Vagina (tissue), 2 donors: ENCODE results near the gene BUB1. TPM values are rescaled to one million over a fixed set of nuclear protein-coding genes. Genes with fewer than 3 reads are reported as not detected.
"Not testable (repeated sequence)": the region's sequence is repeated elsewhere in the genome, so short reads cannot be mapped to it uniquely, and the experiment has no call there.

ENCODE experiments used
- DNase-seq, 2 donors: peaks; one replicate each; pipeline ENCODE4 v3.0.0-alpha.2; 2017; ENCODE audit errors: extremely low spot score in 2 of 2
- H3K27ac ChIP-seq: fragments of 200-600 bp; sonication (generic); one replicate; pipeline ENCODE4 v1.5.1; 2019
- H3K27me3 ChIP-seq: fragments of 200-600 bp; sonication (generic); one replicate; pipeline ENCODE4 v1.5.1; 2019
- H3K36me3 ChIP-seq, 2 donors: fragments of 200-600 bp; sonication (generic); one replicate each; pipeline ENCODE4 v1.5.1; 2017 to 2019
- H3K4me1 ChIP-seq: fragments of 200-600 bp; sonication (generic); one replicate; pipeline ENCODE4 v1.5.1; 2019
- H3K4me3 ChIP-seq, 2 donors: fragments of 200-600 bp; sonication (generic); 1 replicate in 1 of 2; 2 replicates in 1 of 2; pipeline ENCODE4 v1.5.1; 2016 to 2019
- H3K9me3 ChIP-seq: fragments of 200-600 bp; sonication (generic); one replicate; pipeline ENCODE4 v1.5.1; 2019
- POLR2A ChIP-seq, 2 donors: fragments of 450-650 bp; IDR thresholded peaks; one replicate each; pipeline ENCODE4 v1.6.1; 2017; ENCODE audit warnings: antibody characterized with exemption in 2 of 2, mild to moderate bottlenecking in 2 of 2, moderate library complexity in 2 of 2
- POLR2AphosphoS5 ChIP-seq, 2 donors: sonication (generic); formaldehyde crosslinking; IDR thresholded peaks; one replicate each; pipeline ENCODE4 v1.9.0; 2017; ENCODE audit warnings: antibody characterized with exemption in 2 of 2, mild to moderate bottlenecking in 2 of 2, low read depth in 1 of 2; ENCODE audit not compliant: insufficient read depth in 1 of 2
- intact Hi-C: fragments of 100-400 bp; cut with DNase I; formaldehyde crosslinking; loops from one replicate; pipeline ENCODE4 v1.15.1; 2023
- total RNA-seq: library from RNA; depleted of rRNA; stranded (reverse); fragments of >200 nt; gene quantifications from one replicate; pipeline ENCODE4 v1.2.3, GENCODE V29; 2016
- TF ChIP-seq, protein P1 (sequence below), 3 experiments: fragments of 450-650 bp in 2 of 3; fragments of 200-600 bp in 1 of 3; sonication (generic) in 1 of 3; IDR thresholded peaks; one replicate each; pipeline ENCODE4 v1.5.1; 2017 to 2019; ENCODE audit warnings: antibody characterized with exemption in 3 of 3, mild to moderate bottlenecking in 2 of 3, moderate library complexity in 2 of 3

Gene BUB1
- total RNA-seq, 1 donor from 2014 or later: 5.4 TPM

DNA sequence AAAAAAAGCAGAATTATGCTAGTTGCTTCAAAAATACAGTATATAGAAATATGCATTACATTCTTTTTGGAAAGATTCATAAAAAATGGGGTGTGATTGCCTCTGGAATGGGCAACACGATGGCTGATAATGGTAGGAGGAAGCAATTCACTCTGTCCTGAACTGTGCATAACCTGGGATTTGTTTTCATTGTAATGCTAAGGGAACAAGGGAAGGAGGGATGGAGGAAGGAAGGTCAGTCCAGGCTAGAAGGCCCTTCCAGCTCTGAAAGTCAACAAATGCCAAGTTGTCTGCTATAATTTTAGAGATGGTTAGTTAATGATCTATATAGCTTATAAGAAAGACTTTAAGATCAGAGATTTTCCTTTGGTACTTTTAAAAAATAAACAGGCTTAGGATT, 40.8 kb downstream of the BUB1 start:
- no peak overlapping the region for H3K27ac ChIP-seq
- no peak for DNase-seq
- no peak overlapping the region for H3K4me3 ChIP-seq
- H3K9me3 ChIP-seq: no peaks in the 10 kb centered on the region
- TF ChIP-seq, protein P1, sequence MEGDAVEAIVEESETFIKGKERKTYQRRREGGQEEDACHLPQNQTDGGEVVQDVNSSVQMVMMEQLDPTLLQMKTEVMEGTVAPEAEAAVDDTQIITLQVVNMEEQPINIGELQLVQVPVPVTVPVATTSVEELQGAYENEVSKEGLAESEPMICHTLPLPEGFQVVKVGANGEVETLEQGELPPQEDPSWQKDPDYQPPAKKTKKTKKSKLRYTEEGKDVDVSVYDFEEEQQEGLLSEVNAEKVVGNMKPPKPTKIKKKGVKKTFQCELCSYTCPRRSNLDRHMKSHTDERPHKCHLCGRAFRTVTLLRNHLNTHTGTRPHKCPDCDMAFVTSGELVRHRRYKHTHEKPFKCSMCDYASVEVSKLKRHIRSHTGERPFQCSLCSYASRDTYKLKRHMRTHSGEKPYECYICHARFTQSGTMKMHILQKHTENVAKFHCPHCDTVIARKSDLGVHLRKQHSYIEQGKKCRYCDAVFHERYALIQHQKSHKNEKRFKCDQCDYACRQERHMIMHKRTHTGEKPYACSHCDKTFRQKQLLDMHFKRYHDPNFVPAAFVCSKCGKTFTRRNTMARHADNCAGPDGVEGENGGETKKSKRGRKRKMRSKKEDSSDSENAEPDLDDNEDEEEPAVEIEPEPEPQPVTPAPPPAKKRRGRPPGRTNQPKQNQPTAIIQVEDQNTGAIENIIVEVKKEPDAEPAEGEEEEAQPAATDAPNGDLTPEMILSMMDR (IDR thresholded peaks at IDR 0.05): no peak
- TF ChIP-seq POLR2AphosphoS5 (IDR thresholded peaks at IDR 0.05; ENCODE audit: insufficient read depth in 1 of 2, low read depth in 1 of 2): no peak
- TF ChIP-seq POLR2A (IDR thresholded peaks at IDR 0.05): no peak
- intact Hi-C loops: no loop called here
- H3K36me3 ChIP-seq: no peaks in the 10 kb centered on the region
- no peaks in the 10 kb centered on the region for H3K27me3 ChIP-seq
- H3K4me1 ChIP-seq: no peaks in the 10 kb centered on the region

DNA sequence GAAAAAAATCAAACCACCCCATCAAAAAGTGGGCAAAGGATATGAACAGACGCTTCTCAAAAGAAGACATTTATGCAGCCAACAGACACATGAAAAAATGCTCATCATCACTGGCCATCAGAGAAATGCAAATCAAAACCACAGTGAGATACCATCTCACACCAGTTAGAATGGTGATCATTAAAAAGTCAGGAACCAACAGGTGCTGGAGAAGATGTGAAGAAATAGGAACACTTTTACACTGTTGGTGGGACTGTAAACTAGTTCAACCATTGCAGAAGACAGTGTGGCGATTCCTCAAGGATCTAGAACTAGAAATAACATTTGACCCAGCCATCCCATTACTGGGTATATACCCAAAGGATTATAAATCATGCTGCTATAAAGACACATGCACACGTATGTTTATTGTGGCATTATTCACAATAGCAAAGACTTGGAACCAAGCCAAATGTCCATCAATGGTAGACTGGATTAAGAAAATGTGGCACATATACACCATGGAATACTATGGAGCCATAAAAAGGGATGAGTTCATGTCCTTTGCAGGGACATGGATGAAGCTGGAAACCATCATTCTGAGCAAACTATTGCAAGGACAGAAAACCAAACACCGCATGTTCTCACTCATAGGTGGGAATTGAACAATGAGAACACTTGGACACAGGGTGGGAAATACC, 41.8 kb downstream of the BUB1 start:
- H3K4me1 ChIP-seq, H3K27ac ChIP-seq, H3K4me3 ChIP-seq, intact Hi-C loops, DNase-seq, H3K9me3 ChIP-seq, H3K36me3 ChIP-seq, H3K27me3 ChIP-seq: not testable (repeated sequence)

DNA sequence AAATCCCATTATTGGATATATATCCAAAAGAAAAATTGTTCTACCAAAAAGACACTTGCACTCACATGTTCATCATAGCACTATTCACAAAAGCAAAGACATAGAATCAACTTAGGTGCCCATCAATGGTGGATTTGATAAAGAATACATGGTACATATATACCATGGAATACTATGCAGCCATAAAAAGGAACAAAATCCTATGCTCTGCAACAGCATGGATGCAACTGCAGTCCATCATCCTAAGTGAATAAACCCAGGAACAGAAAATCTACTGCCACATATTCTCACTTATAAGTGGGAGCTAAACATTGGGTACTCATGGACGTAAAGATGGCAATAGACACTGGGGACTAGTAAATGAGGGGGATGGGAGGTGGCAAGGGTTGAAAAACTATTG, 50.5 kb downstream of the BUB1 start:
- H3K4me1 ChIP-seq, intact Hi-C loops, H3K4me3 ChIP-seq, H3K9me3 ChIP-seq, H3K36me3 ChIP-seq, DNase-seq, H3K27ac ChIP-seq, H3K27me3 ChIP-seq: not testable (repeated sequence)

DNA sequence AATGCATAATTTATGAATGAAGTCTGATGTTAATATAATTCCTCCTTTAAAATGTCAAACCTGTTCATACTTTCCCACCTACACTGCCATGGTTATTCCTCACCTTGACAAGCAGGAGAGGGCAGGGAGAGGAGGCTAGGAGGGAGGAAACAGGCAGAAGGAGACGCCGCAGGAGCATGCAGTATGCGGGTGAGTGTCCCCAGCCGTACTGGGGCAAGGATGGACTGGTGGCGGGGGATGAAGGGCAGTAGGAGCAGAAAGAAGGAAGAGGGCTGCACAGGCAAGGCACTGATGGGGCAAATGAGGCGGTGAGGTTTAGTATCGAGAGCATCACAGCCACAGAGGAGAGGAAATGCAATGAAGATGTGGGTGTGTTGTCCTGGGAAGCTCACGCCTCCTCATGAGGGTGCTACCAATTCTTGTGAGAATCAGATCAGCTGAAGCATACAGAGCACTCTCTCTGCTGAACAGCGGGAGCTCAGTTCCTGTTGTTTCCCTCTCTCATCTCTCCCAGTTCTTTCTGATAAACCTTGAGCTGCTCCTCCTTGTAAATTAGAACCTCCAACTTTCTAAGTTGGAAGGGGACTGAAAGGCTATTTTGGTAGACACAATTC, 58.4 kb downstream of the BUB1 start:
- intact Hi-C loops, H3K36me3 ChIP-seq, H3K4me1 ChIP-seq, DNase-seq, H3K4me3 ChIP-seq, H3K27ac ChIP-seq, H3K9me3 ChIP-seq, H3K27me3 ChIP-seq: not testable (repeated sequence)

DNA sequence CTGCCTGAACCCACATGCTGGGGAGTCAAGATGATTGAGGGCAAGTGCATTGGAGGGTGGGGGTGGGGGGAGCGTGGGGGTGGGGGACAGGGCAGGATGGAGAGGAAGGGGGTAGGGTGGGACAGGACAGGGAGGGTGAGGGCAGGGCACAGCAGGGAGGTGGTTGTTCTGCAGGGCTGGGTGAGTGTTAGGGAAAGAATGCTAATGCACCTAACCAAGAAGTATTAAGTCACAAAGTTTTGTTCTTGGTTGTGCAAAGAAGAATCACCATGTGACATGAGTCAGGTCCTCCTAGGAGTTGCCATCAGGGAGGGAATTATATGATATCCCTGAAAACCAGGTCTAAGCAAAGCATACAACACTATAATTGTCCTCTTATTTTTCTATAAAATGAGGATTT, 63.9 kb downstream of the BUB1 start:
- H3K9me3 ChIP-seq, H3K4me3 ChIP-seq, DNase-seq, H3K4me1 ChIP-seq, intact Hi-C loops, H3K27ac ChIP-seq, H3K27me3 ChIP-seq, H3K36me3 ChIP-seq: not testable (repeated sequence)

DNA sequence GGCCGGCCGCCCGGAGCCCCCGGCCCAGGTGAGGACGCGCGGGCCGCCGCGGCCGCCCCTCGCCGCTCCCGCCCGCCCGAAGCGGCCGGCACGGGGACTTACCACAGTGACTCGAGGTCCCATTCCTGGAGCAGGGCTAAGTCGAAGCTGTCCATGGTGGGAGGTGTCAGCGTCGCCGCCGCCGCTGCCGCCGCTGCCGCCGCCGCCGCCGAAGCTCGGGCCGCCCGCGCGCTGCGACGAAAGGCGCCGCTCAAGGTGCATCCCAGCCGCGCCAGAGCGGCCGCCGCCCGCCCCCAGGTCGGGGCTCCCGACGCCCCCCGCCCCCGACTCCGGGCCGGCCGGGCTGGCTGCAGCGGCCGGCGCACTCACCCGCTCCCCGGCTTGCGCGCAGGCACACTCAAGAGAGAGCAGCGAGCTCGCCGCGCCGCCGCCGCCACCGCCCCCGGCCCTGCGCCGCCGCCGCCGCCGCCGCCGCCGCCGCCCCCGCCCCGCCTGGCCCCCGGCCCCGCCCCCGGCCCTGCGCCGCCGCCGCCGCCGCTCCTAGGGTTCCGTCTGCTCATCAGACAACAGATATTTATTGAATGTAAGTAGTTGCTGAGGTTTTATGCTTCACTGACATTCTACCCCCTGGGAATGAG, 67.1 kb downstream of the BUB1 start:
- intact Hi-C loops, DNase-seq, H3K36me3 ChIP-seq, H3K4me3 ChIP-seq, H3K27me3 ChIP-seq, H3K4me1 ChIP-seq, H3K27ac ChIP-seq, H3K9me3 ChIP-seq: not testable (repeated sequence)

DNA sequence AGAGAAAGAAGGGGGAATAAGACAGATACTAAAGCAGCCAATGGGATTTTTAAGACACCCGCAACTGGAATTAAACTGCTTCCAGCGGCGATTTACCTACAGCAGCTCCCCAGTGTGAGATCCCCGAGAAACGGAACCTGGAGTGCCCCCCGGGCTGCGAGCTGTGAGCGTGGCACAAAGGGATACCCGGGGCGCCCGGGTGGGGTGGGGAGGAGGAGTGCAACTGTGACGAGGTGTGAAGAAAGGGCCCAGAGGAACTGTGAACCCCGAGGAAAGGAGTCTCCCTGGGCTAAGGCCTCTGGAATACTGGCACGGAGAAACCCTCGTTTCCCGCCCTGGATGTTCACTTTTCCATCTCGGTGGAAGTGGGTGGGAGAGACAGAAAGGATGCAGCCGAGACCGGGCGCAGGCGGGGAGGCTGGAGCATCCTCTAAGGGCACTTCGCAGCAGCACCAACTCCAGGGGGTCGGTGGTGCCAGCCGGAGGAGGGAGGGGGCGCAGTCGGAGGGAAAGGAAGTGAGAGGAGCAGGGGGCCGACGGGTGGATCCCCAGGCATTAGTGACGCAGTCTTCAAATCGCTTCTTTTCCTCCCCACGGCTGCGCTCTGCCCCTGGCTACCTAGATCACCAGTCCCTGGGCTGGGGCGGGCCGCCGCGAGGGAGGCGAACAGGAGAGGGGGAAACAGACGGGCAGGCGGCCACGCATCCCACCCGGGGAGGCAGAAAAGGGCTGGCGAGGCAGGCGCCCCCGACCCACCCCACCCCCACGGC, 67.8 kb downstream of the BUB1 start:
- H3K4me3 ChIP-seq, H3K9me3 ChIP-seq, H3K36me3 ChIP-seq, H3K4me1 ChIP-seq, H3K27me3 ChIP-seq, H3K27ac ChIP-seq, intact Hi-C loops, DNase-seq: not testable (repeated sequence)

DNA sequence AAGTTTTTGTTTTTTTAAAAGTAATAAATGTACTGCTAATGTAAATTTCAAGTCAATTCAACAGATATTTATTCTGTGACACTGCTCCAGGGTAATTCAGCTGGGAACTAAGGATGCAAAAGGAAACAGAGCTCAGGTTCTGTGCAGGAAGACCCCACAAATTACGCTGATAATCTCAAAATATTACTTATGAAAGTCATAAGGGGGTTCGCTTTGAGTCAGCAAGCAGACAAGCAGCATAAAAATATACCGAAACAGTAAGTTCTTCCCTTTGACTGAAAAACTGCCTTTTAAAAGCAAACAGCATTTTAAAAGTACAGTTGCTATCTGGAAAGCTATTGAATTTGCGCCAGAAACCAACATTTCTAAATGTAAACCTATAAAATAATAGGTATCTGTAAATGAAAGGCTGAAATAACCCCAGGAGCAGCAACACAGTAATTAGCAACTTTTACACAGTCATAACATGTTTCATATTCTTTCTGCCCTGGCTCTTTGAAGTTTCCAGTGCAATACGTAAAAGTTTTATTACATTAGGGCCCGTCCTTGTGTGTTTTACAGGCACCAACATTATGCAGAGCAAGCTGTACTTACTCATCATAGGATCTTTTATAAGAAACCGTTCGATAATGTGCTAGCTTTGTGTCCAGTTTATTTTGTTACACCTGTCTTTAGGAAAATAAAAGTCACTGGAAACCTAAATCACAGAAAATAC, 68.9 kb downstream of the BUB1 start:
- DNase-seq, intact Hi-C loops, H3K4me3 ChIP-seq: not testable (repeated sequence)

DNA sequence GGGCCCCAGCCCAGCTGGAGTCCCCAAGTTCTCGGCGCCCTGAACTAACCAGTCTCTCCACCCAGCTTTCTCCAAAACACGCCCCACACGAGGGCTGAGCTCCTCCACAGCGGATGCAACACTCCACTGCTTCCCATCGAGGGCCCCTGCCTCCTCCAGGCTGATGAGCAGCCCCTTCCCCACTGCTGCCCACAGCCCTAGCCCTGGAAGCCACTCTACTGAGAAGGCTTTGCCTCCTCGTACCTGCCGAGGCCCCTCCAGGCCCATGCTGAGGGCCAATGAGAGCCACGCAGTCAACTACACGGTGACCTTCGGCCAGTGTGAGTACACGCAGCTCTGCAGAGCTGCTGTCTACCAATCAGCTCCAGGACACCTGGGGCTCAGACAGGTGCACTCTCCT, 72.8 kb downstream of the BUB1 start:
- H3K36me3 ChIP-seq, H3K27ac ChIP-seq, DNase-seq, H3K27me3 ChIP-seq, intact Hi-C loops, H3K4me3 ChIP-seq, H3K9me3 ChIP-seq, H3K4me1 ChIP-seq: not testable (repeated sequence)

More for the DNA sequence above, 68.9 kb downstream of the BUB1 start:
- H3K36me3 ChIP-seq, H3K27me3 ChIP-seq, H3K4me1 ChIP-seq, H3K9me3 ChIP-seq, H3K27ac ChIP-seq: not testable (repeated sequence)

DNA sequence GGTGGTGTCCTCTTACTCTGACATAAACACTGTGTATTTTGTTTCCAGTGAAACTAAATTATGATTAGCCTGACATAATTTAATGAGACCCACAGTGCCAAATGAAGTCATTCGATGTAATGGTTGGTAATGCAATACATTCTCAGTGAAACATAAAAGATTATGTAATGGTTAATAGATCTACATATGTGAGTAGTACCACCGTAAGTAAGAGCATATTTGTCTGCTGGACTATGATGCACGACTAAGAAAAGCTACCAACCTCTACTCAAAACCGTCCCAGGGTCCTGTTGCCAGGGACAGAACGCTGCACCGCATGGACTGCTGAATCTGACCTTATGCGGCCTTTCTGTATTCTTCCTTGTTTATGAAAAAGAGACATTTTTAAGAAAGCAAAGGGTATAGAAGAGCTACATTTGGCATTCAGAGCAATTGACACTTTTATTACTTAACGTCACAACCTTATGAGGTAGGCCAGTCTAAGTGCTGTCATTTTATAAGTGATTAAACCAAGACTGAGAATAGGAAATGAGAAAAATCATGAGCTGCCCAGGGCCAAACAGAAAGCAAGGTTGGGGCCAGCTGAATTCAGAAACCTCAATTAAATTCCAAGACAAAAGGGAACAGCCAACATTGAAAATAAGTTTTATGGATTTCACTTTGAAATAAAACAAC, 73.8 kb downstream of the BUB1 start:
- DNase-seq, H3K27ac ChIP-seq, H3K27me3 ChIP-seq, H3K4me1 ChIP-seq, H3K9me3 ChIP-seq, intact Hi-C loops, H3K36me3 ChIP-seq, H3K4me3 ChIP-seq: not testable (repeated sequence)

DNA sequence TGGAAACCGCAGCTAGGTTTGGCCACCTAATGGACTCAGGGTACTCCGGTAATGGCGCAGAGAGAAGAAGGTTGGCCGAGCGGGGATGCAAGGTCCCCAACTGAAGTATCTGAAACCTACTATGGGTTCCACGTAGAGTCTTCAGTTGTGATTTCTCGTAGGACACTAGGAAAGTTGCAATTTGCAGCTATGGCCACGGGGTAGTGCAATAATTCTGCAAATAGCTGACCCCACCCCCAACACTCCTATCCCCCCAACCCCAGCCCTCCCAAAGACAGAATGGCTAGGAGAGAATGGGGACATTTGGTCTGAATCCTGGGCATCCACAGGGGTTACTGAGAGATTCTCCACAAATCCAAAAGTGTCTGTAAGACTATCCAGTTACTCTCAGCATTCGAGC, 75.7 kb downstream of the BUB1 start:
- H3K36me3 ChIP-seq, intact Hi-C loops: not testable (repeated sequence)

More for the DNA sequence above, 75.7 kb downstream of the BUB1 start:
- not testable (repeated sequence) for H3K4me3 ChIP-seq, DNase-seq, H3K4me1 ChIP-seq, H3K27ac ChIP-seq, H3K27me3 ChIP-seq, H3K9me3 ChIP-seq
